Immature natural killer cell (primary cell): Measurements from ENCODE around the gene MCM6. TPM values are rescaled to one million over a fixed set of nuclear protein-coding genes. Genes with fewer than 3 reads are reported as not detected.
"Not testable (repeated sequence)": the region's sequence is repeated elsewhere in the genome, so short reads cannot be mapped to it uniquely, and the experiment has no call there.

Experiments
- DNase-seq, 3 donors: peaks; one replicate each; pipeline ENCODE4 v3.0.0; 2022; ENCODE audit warnings: mixed read lengths in 1 of 3
- H3K27ac Mint-ChIP-seq, 6 donors: one replicate each; pipeline ENCODE4 v1.8.0; 2020; ENCODE audit warnings: mixed read lengths in 6 of 6, mild to moderate bottlenecking in 5 of 6, inconsistent platforms in 4 of 6, moderate library complexity in 3 of 6
- H3K27me3 Mint-ChIP-seq, 3 donors: one replicate each; pipeline ENCODE4 v1.8.0; 2020 to 2021; ENCODE audit warnings: low read depth in 3 of 3, mild to moderate bottlenecking in 3 of 3, mixed read lengths in 3 of 3, moderate library complexity in 3 of 3, inconsistent platforms in 1 of 3
- H3K36me3 Mint-ChIP-seq, 3 donors: one replicate each; pipeline ENCODE4 v1.8.0; 2020; ENCODE audit warnings: mixed read lengths in 3 of 3, inconsistent platforms in 2 of 3, mild to moderate bottlenecking in 2 of 3
- H3K4me1 Mint-ChIP-seq, 2 donors: one replicate each; pipeline ENCODE4 v1.8.0; 2020; ENCODE audit warnings: inconsistent platforms in 2 of 2, mild to moderate bottlenecking in 2 of 2, mixed read lengths in 2 of 2, moderate library complexity in 1 of 2
- H3K4me3 Mint-ChIP-seq, 5 donors: one replicate each; pipeline ENCODE4 v1.8.0; 2020; ENCODE audit warnings: mild to moderate bottlenecking in 5 of 5, mixed read lengths in 5 of 5, inconsistent platforms in 3 of 5, moderate library complexity in 3 of 5
- H3K9me3 Mint-ChIP-seq, 6 donors: one replicate each; pipeline ENCODE4 v1.8.0; 2020; ENCODE audit warnings: mild to moderate bottlenecking in 6 of 6, mixed read lengths in 6 of 6, inconsistent platforms in 4 of 6, moderate library complexity in 3 of 6
- polyA plus RNA-seq, 3 donors: library from polyadenylated mRNA; unstranded; fragments of 300-500 nt; fragmentation: Illumina TruSeq; gene quantifications; one replicate each; pipeline ENCODE4 v1.2.3, GENCODE V29; 2021

Gene MCM6
- polyA plus RNA-seq, 3 donors from 2014 or later = 10.6 to 18.0 (median 17.0) TPM

- Mint-ChIP-seq H3K4me1 (peaks cover 0 to 5% of the 10 kb centered on the region in 2 donors), H3K27ac (no peak overlapping the region), H3K36me3 (peaks cover 0 to 9% (median 6%) of the 10 kb centered on the region in 3 donors), H3K9me3 (peaks cover 0 to 7% (median 0%) of the 10 kb centered on the region in 6 donors), H3K27me3 (peaks cover 0 to 5% (median 3%) of the 10 kb centered on the region in 3 donors), H3K4me3 (no peak overlapping the region)
- no peak for DNase-seq
These were observed 50.6 kb downstream of the MCM6 start for GRCh38 chr2:135825550-135826176.

- H3K36me3 Mint-ChIP-seq = peaks cover 0 to 9% (median 6%) of the 10 kb centered on the region in 3 donors
- H3K27me3 Mint-ChIP-seq = peaks cover 0 to 5% (median 5%) of the 10 kb centered on the region in 3 donors
- no peak overlapping the region for H3K4me3 Mint-ChIP-seq
- H3K4me1 Mint-ChIP-seq = peaks cover 5 to 10% of the 10 kb centered on the region in 2 donors
- H3K27ac Mint-ChIP-seq = no peak overlapping the region
- no peak for DNase-seq
- peaks cover 0 to 7% (median 0%) of the 10 kb centered on the region in 6 donors for H3K9me3 Mint-ChIP-seq
These were observed 51.1 kb downstream of the MCM6 start for GRCh38 chr2:135825131-135825530.

- no peak for DNase-seq
- Mint-ChIP-seq H3K36me3 (peaks cover 0 to 9% (median 6%) of the 10 kb centered on the region in 3 donors), H3K9me3 (peaks cover 0 to 7% (median 0%) of the 10 kb centered on the region in 6 donors), H3K4me1 (peaks cover 11 to 15% of the 10 kb centered on the region in 2 donors), H3K27ac (no peak overlapping the region), H3K27me3 (peaks cover 0 to 4% (median 4%) of the 10 kb centered on the region in 3 donors), H3K4me3 (no peak overlapping the region)
These were observed 53.4 kb downstream of the MCM6 start for GRCh38 chr2:135822855-135823254.

- Mint-ChIP-seq H3K27ac (no peak overlapping the region), H3K9me3 (peaks cover 0 to 7% (median 0%) of the 10 kb centered on the region in 6 donors), H3K4me1 (peaks cover 11 to 15% of the 10 kb centered on the region in 2 donors), H3K4me3 (peak overlapping the region in 1 of 5 donors; percentile 14), H3K36me3 (peaks cover 0 to 9% (median 6%) of the 10 kb centered on the region in 3 donors), H3K27me3 (peaks cover 0 to 4% (median 4%) of the 10 kb centered on the region in 3 donors)
- DNase-seq = no peak
These were observed 55.1 kb downstream of the MCM6 start for GRCh38 chr2:135821190-135821589.

DNA sequence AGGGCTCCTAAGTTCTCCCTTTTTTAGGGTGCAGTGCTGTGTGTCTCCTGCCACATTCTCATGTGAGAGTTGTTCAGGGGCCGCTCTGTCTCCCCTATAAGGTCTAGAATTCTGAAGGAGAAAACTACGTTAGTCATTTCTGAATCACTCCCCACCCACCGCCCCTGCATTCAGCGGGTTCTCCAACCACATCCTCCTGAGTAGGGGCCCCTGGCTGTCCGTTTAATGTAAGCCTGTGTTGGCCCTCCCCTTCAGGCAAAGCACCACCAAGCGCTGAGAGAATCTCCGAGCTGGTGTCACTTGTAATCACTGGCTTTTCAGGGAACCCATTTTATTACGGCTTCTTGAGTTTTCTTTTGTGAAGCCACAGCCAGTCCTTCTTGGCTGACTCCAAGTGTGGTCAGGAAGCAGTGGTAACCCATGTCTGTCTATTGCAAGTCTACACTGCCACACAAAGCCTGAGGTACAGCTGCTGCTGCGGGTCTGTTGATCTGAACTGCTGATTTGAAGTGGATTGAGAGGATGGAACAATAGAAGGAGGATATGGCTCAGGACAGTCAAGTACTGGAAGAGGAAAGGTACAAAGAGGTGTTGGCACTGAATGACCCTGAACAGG is 56.1 kb downstream of the MCM6 start:
- Mint-ChIP-seq H3K4me1 (peaks cover 11 to 15% of the 10 kb centered on the region in 2 donors), H3K27ac (peak overlapping the region in 1 of 6 donors; percentile 48), H3K9me3 (peaks cover 0 to 7% (median 0%) of the 10 kb centered on the region in 6 donors), H3K36me3 (peaks cover 0 to 9% (median 6%) of the 10 kb centered on the region in 3 donors), H3K27me3 (peaks cover 0 to 4% (median 4%) of the 10 kb centered on the region in 3 donors), H3K4me3 (peak overlapping the region; percentile 6 to 62 (median 26))
- peak; percentile 27 to 43 (median 35) for DNase-seq

GRCh38 chr2:135818937-135819610 is 57.2 kb downstream of the MCM6 start:
- Mint-ChIP-seq H3K36me3 (peaks cover 0 to 9% (median 6%) of the 10 kb centered on the region in 3 donors), H3K4me3 (peak overlapping the region in 1 of 5 donors; percentile 42), H3K27ac (peak overlapping the region in 1 of 6 donors; percentile 65), H3K9me3 (peaks cover 0 to 7% (median 0%) of the 10 kb centered on the region in 6 donors), H3K27me3 (peaks cover 0 to 4% (median 2%) of the 10 kb centered on the region in 3 donors), H3K4me1 (peaks cover 11 to 15% of the 10 kb centered on the region in 2 donors)
- DNase-seq = no peak

- Mint-ChIP-seq H3K36me3 (peaks cover 0 to 6% (median 3%) of the 10 kb centered on the region in 3 donors), H3K4me1 (peaks cover 11 to 15% of the 10 kb centered on the region in 2 donors), H3K27ac (no peak overlapping the region), H3K4me3 (no peak overlapping the region), H3K27me3 (peaks cover 2 to 4% (median 2%) of the 10 kb centered on the region in 3 donors), H3K9me3 (peaks cover 0 to 3% (median 0%) of the 10 kb centered on the region in 6 donors)
- no peak for DNase-seq
These were observed 58.3 kb downstream of the MCM6 start for GRCh38 chr2:135817951-135818350.

- H3K9me3 Mint-ChIP-seq = no peaks in the 10 kb centered on the region
- DNase-seq = no peak
- H3K36me3 Mint-ChIP-seq = peaks cover 0 to 3% (median 0%) of the 10 kb centered on the region in 3 donors
- peaks cover 0 to 4% (median 2%) of the 10 kb centered on the region in 3 donors for H3K27me3 Mint-ChIP-seq
- no peak overlapping the region for H3K4me3 Mint-ChIP-seq
- H3K27ac Mint-ChIP-seq = no peak overlapping the region
- H3K4me1 Mint-ChIP-seq = peaks cover 11 to 15% of the 10 kb centered on the region in 2 donors
These were observed 58.8 kb downstream of the MCM6 start for GRCh38 chr2:135817466-135817865.

- Mint-ChIP-seq H3K27me3 (peaks cover 0 to 3% (median 2%) of the 10 kb centered on the region in 3 donors), H3K36me3 (no peaks in the 10 kb centered on the region), H3K4me3 (no peak overlapping the region), H3K27ac (no peak overlapping the region), H3K9me3 (no peaks in the 10 kb centered on the region), H3K4me1 (peaks cover 6 to 7% of the 10 kb centered on the region in 2 donors)
- no peak for DNase-seq
These were observed 61.0 kb downstream of the MCM6 start for GRCh38 chr2:135815269-135815668.

DNA sequence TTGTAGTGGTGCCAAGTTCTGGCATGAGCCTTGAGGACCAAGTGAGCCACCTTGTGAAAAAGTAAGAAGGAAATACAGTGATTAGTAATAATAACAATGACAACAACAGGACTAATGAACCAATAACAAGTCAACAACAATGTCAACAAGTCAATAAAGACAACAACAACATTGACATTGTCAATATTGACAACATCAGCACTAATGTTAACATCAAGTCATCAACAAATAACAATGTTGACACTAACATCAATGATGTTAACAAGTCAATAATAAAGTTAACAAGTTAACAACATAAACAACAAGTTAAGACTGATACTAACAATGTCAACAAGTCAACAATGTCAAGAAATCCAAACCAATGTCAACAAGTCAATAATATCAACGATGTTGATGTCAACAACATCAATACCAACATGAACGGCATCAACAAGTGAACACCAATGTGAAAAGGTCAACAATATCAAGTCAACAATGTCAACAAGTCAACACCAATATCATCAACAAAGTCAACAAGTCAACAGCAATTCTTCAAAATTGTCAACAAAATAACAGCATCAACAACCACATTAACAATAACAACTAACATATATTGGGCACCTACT is 63.2 kb downstream of the MCM6 start:
- DNase-seq = no peak
- H3K27me3 Mint-ChIP-seq = peaks cover 0 to 4% (median 2%) of the 10 kb centered on the region in 3 donors
- no peak overlapping the region for H3K27ac Mint-ChIP-seq
- H3K4me3 Mint-ChIP-seq = no peak overlapping the region
- no peaks in the 10 kb centered on the region for H3K4me1 Mint-ChIP-seq
- H3K36me3 Mint-ChIP-seq = no peaks in the 10 kb centered on the region
- H3K9me3 Mint-ChIP-seq = no peaks in the 10 kb centered on the region

GRCh38 chr2:135807874-135808273 is 68.4 kb downstream of the MCM6 start:
- not testable (repeated sequence) for H3K36me3 Mint-ChIP-seq, H3K4me1 Mint-ChIP-seq

GRCh38 chr2:135803278-135803677 is 73.0 kb downstream of the MCM6 start:
- H3K36me3 Mint-ChIP-seq = peaks cover 0 to 12% (median 5%) of the 10 kb centered on the region in 3 donors
- no peak overlapping the region for H3K27ac Mint-ChIP-seq
- DNase-seq = no peak
- H3K9me3 Mint-ChIP-seq = peaks cover 0 to 11% (median 4%) of the 10 kb centered on the region in 6 donors
- H3K27me3 Mint-ChIP-seq = no peaks in the 10 kb centered on the region
- no peak overlapping the region for H3K4me3 Mint-ChIP-seq
- no peaks in the 10 kb centered on the region for H3K4me1 Mint-ChIP-seq

More at GRCh38 chr2:135807874-135808273, 68.4 kb downstream of the MCM6 start:
- H3K9me3 Mint-ChIP-seq, DNase-seq, H3K27ac Mint-ChIP-seq, H3K4me3 Mint-ChIP-seq, H3K27me3 Mint-ChIP-seq: not testable (repeated sequence)

GRCh38 chr2:135802350-135802749 is 73.9 kb downstream of the MCM6 start:
- DNase-seq = no peak
- H3K36me3 Mint-ChIP-seq = peaks cover 0 to 12% (median 5%) of the 10 kb centered on the region in 3 donors
- peaks cover 2 to 4% of the 10 kb centered on the region in 2 donors for H3K4me1 Mint-ChIP-seq
- no peak overlapping the region for H3K27ac Mint-ChIP-seq
- H3K9me3 Mint-ChIP-seq = peaks cover 0 to 11% (median 4%) of the 10 kb centered on the region in 6 donors
- H3K27me3 Mint-ChIP-seq = peaks cover 0 to 2% (median 0%) of the 10 kb centered on the region in 3 donors
- H3K4me3 Mint-ChIP-seq = no peak overlapping the region
